Measurements from ENCODE around the gene MTTP.

Gene MTTP

GRCh38 chr4:99637174-99637573 lies 62.5 kb downstream of the MTTP start:
- in situ Hi-C loops (cut with HindIII; ENCODE audit: low sequenced_read_pairs): no loop called here

GRCh38 chr4:99640676-99641075 lies 66.1 kb downstream of the MTTP start:
- in situ Hi-C loops (cut with HindIII; ENCODE audit: low sequenced_read_pairs): no loop called here

GRCh38 chr4:99642725-99643489 lies 68.3 kb downstream of the MTTP start:
- in situ Hi-C loops (cut with HindIII; ENCODE audit: low sequenced_read_pairs): no loop called here

GRCh38 chr4:99644453-99644852 lies 69.8 kb downstream of the MTTP start:
- in situ Hi-C loops (cut with HindIII; ENCODE audit: low sequenced_read_pairs): no loop called here

GRCh38 chr4:99645036-99645435 lies 70.4 kb downstream of the MTTP start:
- in situ Hi-C loops (cut with HindIII; ENCODE audit: low sequenced_read_pairs): no loop called here

- in situ Hi-C loops (cut with HindIII; ENCODE audit: low sequenced_read_pairs): no loop called here
Observed at GRCh38 chr4:99645638-99646037, 71.0 kb downstream of the MTTP start.

- in situ Hi-C loops (cut with HindIII; ENCODE audit: low sequenced_read_pairs): no loop called here
Observed at GRCh38 chr4:99647071-99647470, 72.4 kb downstream of the MTTP start.

GRCh38 chr4:99648321-99648720 lies 73.7 kb downstream of the MTTP start:
- in situ Hi-C loops (cut with HindIII; ENCODE audit: low sequenced_read_pairs): no loop called here

- in situ Hi-C loops (cut with HindIII; ENCODE audit: low sequenced_read_pairs): no loop called here
Observed at GRCh38 chr4:99649208-99649607, 74.6 kb downstream of the MTTP start.

GRCh38 chr4:99649778-99650177 lies 75.2 kb downstream of the MTTP start:
- in situ Hi-C loops (cut with HindIII; ENCODE audit: low sequenced_read_pairs): no loop called here

- in situ Hi-C loops (cut with HindIII; ENCODE audit: low sequenced_read_pairs): no loop called here
Observed at GRCh38 chr4:99651016-99651769, 76.6 kb downstream of the MTTP start.

- in situ Hi-C loops (cut with HindIII; ENCODE audit: low sequenced_read_pairs): no loop called here
Observed at GRCh38 chr4:99651811-99652485, 77.3 kb downstream of the MTTP start.

GRCh38 chr4:99652596-99653436 lies 78.2 kb downstream of the MTTP start:
- in situ Hi-C loops (cut with HindIII; ENCODE audit: low sequenced_read_pairs): no loop called here

GRCh38 chr4:99653916-99654315 lies 79.3 kb downstream of the MTTP start:
- in situ Hi-C loops (cut with HindIII; ENCODE audit: low sequenced_read_pairs): no loop called here

- in situ Hi-C loops (cut with HindIII; ENCODE audit: low sequenced_read_pairs): no loop called here
Observed at GRCh38 chr4:99654361-99654761, 79.7 kb downstream of the MTTP start.

GRCh38 chr4:99655308-99656081 lies 80.9 kb downstream of the MTTP start:
- in situ Hi-C loops (cut with HindIII; ENCODE audit: low sequenced_read_pairs): no loop called here

- in situ Hi-C loops (cut with HindIII; ENCODE audit: low sequenced_read_pairs): no loop called here
Observed at GRCh38 chr4:99657798-99658197, 83.2 kb downstream of the MTTP start, which contains the start of gene C4orf54. TSS of gene C4orf54 (minus strand) at chr4:99657828. CDS start at chr4:99654648, 3,180 bp downstream.

- in situ Hi-C loops (cut with HindIII; ENCODE audit: low sequenced_read_pairs): no loop called here
Observed at GRCh38 chr4:99658666-99659065, 84.0 kb downstream of the MTTP start.

GRCh38 chr4:99661907-99662306 lies 87.3 kb downstream of the MTTP start:
- in situ Hi-C loops (cut with HindIII; ENCODE audit: low sequenced_read_pairs): no loop called here

- in situ Hi-C loops (cut with HindIII; ENCODE audit: low sequenced_read_pairs): no loop called here
Observed at GRCh38 chr4:99664716-99665115, 90.1 kb downstream of the MTTP start.
